ENCODE results near the gene GGT6.

GGT6 gene

GRCh38 chr17:4573669-4574068 is 13.3 kb upstream of the GGT6 start:
- DNase-seq = peak; percentile 90

GRCh38 chr17:4573115-4573514 is 12.7 kb upstream of the GGT6 start:
- DNase-seq = no peak

GRCh38 chr17:4572131-4572530 is 11.8 kb upstream of the GGT6 start:
- DNase-seq = no peak

- no peak for DNase-seq
Measured at GRCh38 chr17:4569591-4569990, 9.2 kb upstream of the GGT6 start.

GRCh38 chr17:4566785-4567184 is 6.4 kb upstream of the GGT6 start:
- peak; percentile 73 for DNase-seq

- DNase-seq = peak; percentile 87
Measured at GRCh38 chr17:4565209-4566141, 5.1 kb upstream of the GGT6 start.

- DNase-seq = no peak
Measured at GRCh38 chr17:4562015-4562969, 1.9 kb upstream of the GGT6 start.

- DNase-seq = no peak
Measured at GRCh38 chr17:4560837-4561256, 470 bp upstream of the GGT6 start.

- DNase-seq = no peak
Measured at GRCh38 chr17:4559966-4560365, 411 bp downstream of the GGT6 start.

- no peak for DNase-seq
Measured at GRCh38 chr17:4559139-4559791, 1.1 kb downstream of the GGT6 start.

GRCh38 chr17:4558347-4558971 is 1.9 kb downstream of the GGT6 start:
- DNase-seq = no peak

GRCh38 chr17:4557626-4558346 is 2.6 kb downstream of the GGT6 start:
- DNase-seq = no peak

- DNase-seq = no peak
Measured at GRCh38 chr17:4556996-4557395, 3.4 kb downstream of the GGT6 start.

- no peak for DNase-seq
Measured at GRCh38 chr17:4555873-4556759, 4.3 kb downstream of the GGT6 start.

GRCh38 chr17:4554997-4555799 is 5.2 kb downstream of the GGT6 start, which contains the start of gene MYBBP1A:
TSS of gene MYBBP1A (minus strand) at chr17:4555384. CDS start at chr17:4555324, 60 bp downstream.
- DNase-seq = peak; percentile 99

- DNase-seq = no peak
Measured at GRCh38 chr17:4554441-4554996, 5.9 kb downstream of the GGT6 start.

GRCh38 chr17:4553669-4554068 is 6.7 kb downstream of the GGT6 start:
- no peak for DNase-seq

GRCh38 chr17:4551796-4552525 is 8.4 kb downstream of the GGT6 start:
- DNase-seq = no peak

- no peak for DNase-seq
Measured at GRCh38 chr17:4551141-4551540, 9.2 kb downstream of the GGT6 start.

All from suppressor macrophage treated with lipopolysaccharide for 4 hours (primary cell).